SK-N-SH (cell line): Measurements from ENCODE around the gene GRM1. TPM values are rescaled to one million over a fixed set of nuclear protein-coding genes. Genes with fewer than 3 reads are reported as not detected.

Source experiments
- CTCF ChIA-PET: fragments of 300-600, 350-600 bp; formaldehyde crosslinking; extraction: SDS; loops from one replicate; lab custom pipeline; 2021; lab: Yijun Ruan, JAX
- POLR2A ChIA-PET: fragments of 350-600 bp; sonication (Branson Sonifier 250); formaldehyde crosslinking; extraction: SDS; loops from one replicate; lab custom pipeline; 2020; ENCODE audit warnings: antibody characterized with exemption, inconsistent platforms; lab: Yijun Ruan, JAX
- DNase-seq: peaks from one replicate; pipeline ENCODE4 v3.0.0; 2012
- H2AFZ ChIP-seq: fragments of 200-600 bp; sonication (generic); 2 replicates; pipeline ENCODE4 v1.8.1; 2016; ENCODE audit warnings: antibody characterized with exemption, mild to moderate bottlenecking, low read depth
- H3F3A ChIP-seq: fragments of 200-600 bp; sonication (generic); replicated peaks from 2 replicates; pipeline ENCODE3; 2016; ENCODE audit warnings: antibody characterized with exemption, mild to moderate bottlenecking; ENCODE audit not compliant: insufficient read depth
- H3K27ac ChIP-seq, 2 experiments: fragments of 200-500 bp in 1 of 2; fragments of 200-600 bp in 1 of 2; sonication (Bioruptor generic) in 1 of 2; sonication (generic), shearing (Covaris generic) in 1 of 2; 2 replicates each; pipeline versions ENCODE4 v1.5.1 to v1.6.1; 2014 to 2016; ENCODE audit warnings: low read depth in 2 of 2, inconsistent platforms in 1 of 2, low read length in 1 of 2, mild to moderate bottlenecking in 1 of 2, mixed read lengths in 1 of 2
- H3K27me3 ChIP-seq: fragments of 200-600 bp; sonication (generic), shearing (Covaris generic); 2 replicates; pipeline ENCODE4 v1.6.1; 2016; ENCODE audit warnings: mixed run types; ENCODE audit not compliant: insufficient read depth
- H3K36me3 ChIP-seq, 2 experiments: fragments of 200-500 bp in 1 of 2; fragments of 200-600 bp in 1 of 2; sonication (Bioruptor generic) in 1 of 2; sonication (generic) in 1 of 2; replicated peaks in 1 of 2; 2 replicates each; pipeline versions ENCODE3 to v1.5.1; 2014 to 2016; ENCODE audit warnings: low read length in 1 of 2, mild to moderate bottlenecking in 1 of 2; ENCODE audit not compliant: insufficient read depth in 2 of 2, control insufficient read depth in 1 of 2
- H3K4me1 ChIP-seq, 2 experiments: fragments of 200-500 bp in 1 of 2; fragments of 200-600 bp in 1 of 2; sonication (Bioruptor generic) in 1 of 2; sonication (generic), shearing (Covaris generic) in 1 of 2; 2 replicates each; pipeline versions ENCODE4 v1.5.1 to v1.6.1; 2014 to 2016; ENCODE audit warnings: low read depth in 1 of 2, low read length in 1 of 2, mixed run types in 1 of 2; ENCODE audit not compliant: insufficient read depth in 2 of 2, control insufficient read depth in 1 of 2
- H3K4me2 ChIP-seq: fragments of 200-600 bp; sonication (generic), shearing (Covaris generic); 2 replicates; pipeline ENCODE4 v1.6.1; 2017; ENCODE audit warnings: mixed run types
- H3K4me3 ChIP-seq, 2 experiments: fragments of 200-500 bp in 1 of 2; fragments of 200-600 bp in 1 of 2; sonication (Bioruptor generic) in 1 of 2; sonication (generic), shearing (Covaris generic) in 1 of 2; 2 replicates each; pipeline versions ENCODE4 v1.5.1 to v1.8.1; 2014 to 2016; ENCODE audit warnings: low read depth in 2 of 2, inconsistent platforms in 1 of 2, low read length in 1 of 2, mild to moderate bottlenecking in 1 of 2, mixed read lengths in 1 of 2, moderate library complexity in 1 of 2
- H3K79me2 ChIP-seq: fragments of 200-600 bp; sonication (generic); 2 replicates; pipeline ENCODE4 v1.8.1; 2017; ENCODE audit warnings: mild to moderate bottlenecking; ENCODE audit not compliant: insufficient read depth
- H3K9ac ChIP-seq: fragments of 200-600 bp; sonication (generic); 2 replicates; pipeline ENCODE4 v1.6.1; 2017; ENCODE audit warnings: mixed run types
- H3K9me2 ChIP-seq: fragments of 200-600 bp; sonication (generic); 2 replicates; pipeline ENCODE4 v1.6.1; 2017; ENCODE audit warnings: mixed run types
- H3K9me3 ChIP-seq: fragments of 200-600 bp; sonication (generic); 2 replicates; pipeline ENCODE4 v1.6.1; 2017; ENCODE audit warnings: mixed run types, mild to moderate bottlenecking, moderate library complexity
- H4K20me1 ChIP-seq: fragments of 200-600 bp; sonication (generic); 2 replicates; pipeline ENCODE4 v1.6.1; 2017; ENCODE audit warnings: mild to moderate bottlenecking, mixed run types; ENCODE audit not compliant: insufficient read depth
- CHD2 ChIP-seq: fragments of 150-350 bp; IDR thresholded peaks from 2 replicates; pipeline ENCODE4 v1.6.1; 2018; ENCODE audit warnings: low read length; ENCODE audit not compliant: partially characterized antibody
- FOSL2 ChIP-seq: IDR thresholded peaks from 2 replicates; pipeline ENCODE4 v1.4.0; 2012; ENCODE audit warnings: low read depth, mild to moderate bottlenecking, moderate library complexity, borderline replicate concordance
- FOXM1 ChIP-seq: IDR thresholded peaks from 2 replicates; pipeline ENCODE4 v1.4.0; 2012; ENCODE audit warnings: low read depth, mild to moderate bottlenecking
- GABPA ChIP-seq: IDR thresholded peaks from 2 replicates; pipeline ENCODE4 v1.4.0; 2012; ENCODE audit warnings: low read depth, mild to moderate bottlenecking
- GATA2 ChIP-seq: sonication (generic); formaldehyde crosslinking; IDR thresholded peaks from 2 replicates; pipeline ENCODE4 v1.5.0; 2020; ENCODE audit warnings: mild to moderate bottlenecking, missing genetic modification reagents
- MXI1 ChIP-seq: IDR thresholded peaks from 2 replicates; pipeline ENCODE4 v1.6.1; 2012; ENCODE audit warnings: mild to moderate bottlenecking, low read depth, low read length, improper control_type of control experiment
- RAD21 ChIP-seq: IDR thresholded peaks from 2 replicates; pipeline ENCODE4 v1.6.1; 2012; ENCODE audit warnings: mild to moderate bottlenecking, low read length
- RCOR1 ChIP-seq: fragments of 150-350 bp; IDR thresholded peaks from 2 replicates; pipeline ENCODE4 v1.6.1; 2017; ENCODE audit warnings: antibody characterized with exemption, low read length
- SIN3A ChIP-seq: IDR thresholded peaks from 2 replicates; pipeline ENCODE4 v1.6.1; 2012; ENCODE audit warnings: low read depth, mild to moderate bottlenecking, low read length, moderate library complexity, borderline replicate concordance
- TCF12 ChIP-seq: IDR thresholded peaks from 2 replicates; pipeline ENCODE4 v1.4.0; 2012
- WGBS: methylation state at CpG from one replicate; pipeline ENCODE4 v1.1.6; 2017; ENCODE audit warnings: low lambda C conversion rate; 5-methylcytosine and 5-hydroxymethylcytosine counted together
- polyA plus RNA-seq, 3 experiments: library from polyadenylated mRNA; depleted of rRNA; stranded (reverse); fragments of >200 nt; gene quantifications; 2 replicates each; pipeline ENCODE4 v1.2.3, GENCODE V29; 2012
- TF ChIP-seq, protein P1 (sequence below): IDR thresholded peaks from 2 replicates; pipeline ENCODE4 v1.6.1; 2012; ENCODE audit warnings: mild to moderate bottlenecking, low read depth, low read length, moderate library complexity
- TF ChIP-seq, protein P2 (sequence below): fragments of 200-600 bp; sonication (generic); IDR thresholded peaks from 2 replicates; pipeline ENCODE4 v1.6.1; 2017; ENCODE audit warnings: antibody characterized with exemption, mild to moderate bottlenecking, moderate library complexity

GRM1 gene
- polyA plus RNA-seq, 1 of the 3 experiments (the other 2 are of a cell fraction) = 0.05 TPM

DNA sequence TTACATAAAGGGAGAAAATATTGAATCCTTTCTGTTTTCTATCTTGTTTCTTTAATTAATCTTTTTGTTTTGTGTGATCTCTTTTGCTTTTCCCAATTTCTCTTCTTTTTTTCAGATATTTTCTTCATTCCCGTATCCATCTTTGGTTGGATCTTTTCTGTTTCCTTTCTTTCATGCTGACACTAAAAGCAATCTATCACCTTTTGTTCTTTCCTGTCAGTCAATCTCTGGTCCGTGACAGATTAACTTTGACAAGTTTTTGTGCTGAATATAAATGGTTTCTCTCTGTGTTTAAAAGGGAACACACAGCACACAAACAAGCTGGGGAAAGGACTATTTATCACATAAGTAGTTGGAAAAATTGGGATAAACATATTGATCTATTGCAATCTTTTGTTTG is 162.8 kb downstream of the GRM1 start:
- no peak overlapping the region for H3K9ac ChIP-seq
- no peaks in the 10 kb centered on the region for H3F3A ChIP-seq
- no peak for DNase-seq
- no peaks in the 10 kb centered on the region for H3K4me1 ChIP-seq
- no peaks in the 10 kb centered on the region for H3K9me2 ChIP-seq
- H4K20me1 ChIP-seq = no peaks in the 10 kb centered on the region
- H3K36me3 ChIP-seq = no peaks in the 10 kb centered on the region
- no peaks in the 10 kb centered on the region for H3K9me3 ChIP-seq
- ChIA-PET CTCF (no interaction called here), POLR2A (no interaction called here)
- H3K79me2 ChIP-seq = no peaks in the 10 kb centered on the region
- no peak overlapping the region for H3K4me2 ChIP-seq
- no peak overlapping the region for H3K4me3 ChIP-seq
- H3K27me3 ChIP-seq = no peaks in the 10 kb centered on the region
- H2AFZ ChIP-seq = no peak overlapping the region
- H3K27ac ChIP-seq = no peak overlapping the region
- 2% methylated on average over 2 of the region's 2 CpGs for WGBS
- TF ChIP-seq RAD21 = no peak
- no peak for TF ChIP-seq FOXM1
- TF ChIP-seq SIN3A = no peak
- no peak for TF ChIP-seq CHD2
- TF ChIP-seq RCOR1 = no peak
- no peak for TF ChIP-seq FOSL2
- TF ChIP-seq GATA2 = no peak

DNA sequence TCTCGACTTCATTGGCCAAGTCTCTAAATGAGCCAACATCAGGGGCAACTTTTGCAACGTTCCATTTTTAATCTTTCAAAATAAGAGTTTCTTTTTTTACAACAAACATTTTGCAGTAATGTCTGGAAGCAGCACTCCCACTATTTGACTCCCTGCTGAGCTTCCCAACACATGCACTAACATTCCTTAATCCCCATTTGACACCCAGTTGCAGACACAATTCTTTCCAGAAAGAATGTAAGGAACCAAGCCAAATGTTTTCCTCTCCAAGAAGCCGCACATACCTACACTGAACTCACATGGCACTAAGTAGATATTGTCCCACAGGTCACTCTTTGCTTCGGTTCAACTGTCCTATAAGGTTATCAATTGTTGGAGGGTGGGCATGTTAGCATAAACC is 165.6 kb downstream of the GRM1 start:
- POLR2A ChIA-PET = no interaction called here
- H4K20me1 ChIP-seq = no peaks in the 10 kb centered on the region
- H3K4me3 ChIP-seq = no peak overlapping the region

More for the DNA sequence above, 165.6 kb downstream of the GRM1 start:
- 4% methylated on average over 4 of the region's 4 CpGs for WGBS
- no peaks in the 10 kb centered on the region for H3K36me3 ChIP-seq
- H3F3A ChIP-seq = no peaks in the 10 kb centered on the region
- H3K9ac ChIP-seq = no peak overlapping the region
- no peak overlapping the region for H3K4me2 ChIP-seq
- H3K27ac ChIP-seq = no peak overlapping the region
- no peaks in the 10 kb centered on the region for H3K27me3 ChIP-seq
- no peaks in the 10 kb centered on the region for H3K9me2 ChIP-seq
- CTCF ChIA-PET = no interaction called here
- no peak overlapping the region for H2AFZ ChIP-seq
- TF ChIP-seq, protein P1, sequence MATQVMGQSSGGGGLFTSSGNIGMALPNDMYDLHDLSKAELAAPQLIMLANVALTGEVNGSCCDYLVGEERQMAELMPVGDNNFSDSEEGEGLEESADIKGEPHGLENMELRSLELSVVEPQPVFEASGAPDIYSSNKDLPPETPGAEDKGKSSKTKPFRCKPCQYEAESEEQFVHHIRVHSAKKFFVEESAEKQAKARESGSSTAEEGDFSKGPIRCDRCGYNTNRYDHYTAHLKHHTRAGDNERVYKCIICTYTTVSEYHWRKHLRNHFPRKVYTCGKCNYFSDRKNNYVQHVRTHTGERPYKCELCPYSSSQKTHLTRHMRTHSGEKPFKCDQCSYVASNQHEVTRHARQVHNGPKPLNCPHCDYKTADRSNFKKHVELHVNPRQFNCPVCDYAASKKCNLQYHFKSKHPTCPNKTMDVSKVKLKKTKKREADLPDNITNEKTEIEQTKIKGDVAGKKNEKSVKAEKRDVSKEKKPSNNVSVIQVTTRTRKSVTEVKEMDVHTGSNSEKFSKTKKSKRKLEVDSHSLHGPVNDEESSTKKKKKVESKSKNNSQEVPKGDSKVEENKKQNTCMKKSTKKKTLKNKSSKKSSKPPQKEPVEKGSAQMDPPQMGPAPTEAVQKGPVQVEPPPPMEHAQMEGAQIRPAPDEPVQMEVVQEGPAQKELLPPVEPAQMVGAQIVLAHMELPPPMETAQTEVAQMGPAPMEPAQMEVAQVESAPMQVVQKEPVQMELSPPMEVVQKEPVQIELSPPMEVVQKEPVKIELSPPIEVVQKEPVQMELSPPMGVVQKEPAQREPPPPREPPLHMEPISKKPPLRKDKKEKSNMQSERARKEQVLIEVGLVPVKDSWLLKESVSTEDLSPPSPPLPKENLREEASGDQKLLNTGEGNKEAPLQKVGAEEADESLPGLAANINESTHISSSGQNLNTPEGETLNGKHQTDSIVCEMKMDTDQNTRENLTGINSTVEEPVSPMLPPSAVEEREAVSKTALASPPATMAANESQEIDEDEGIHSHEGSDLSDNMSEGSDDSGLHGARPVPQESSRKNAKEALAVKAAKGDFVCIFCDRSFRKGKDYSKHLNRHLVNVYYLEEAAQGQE = no peak
- TF ChIP-seq MXI1 = no peak
- TF ChIP-seq GABPA = no peak
- no peak for TF ChIP-seq GATA2
- TF ChIP-seq, protein P2, sequence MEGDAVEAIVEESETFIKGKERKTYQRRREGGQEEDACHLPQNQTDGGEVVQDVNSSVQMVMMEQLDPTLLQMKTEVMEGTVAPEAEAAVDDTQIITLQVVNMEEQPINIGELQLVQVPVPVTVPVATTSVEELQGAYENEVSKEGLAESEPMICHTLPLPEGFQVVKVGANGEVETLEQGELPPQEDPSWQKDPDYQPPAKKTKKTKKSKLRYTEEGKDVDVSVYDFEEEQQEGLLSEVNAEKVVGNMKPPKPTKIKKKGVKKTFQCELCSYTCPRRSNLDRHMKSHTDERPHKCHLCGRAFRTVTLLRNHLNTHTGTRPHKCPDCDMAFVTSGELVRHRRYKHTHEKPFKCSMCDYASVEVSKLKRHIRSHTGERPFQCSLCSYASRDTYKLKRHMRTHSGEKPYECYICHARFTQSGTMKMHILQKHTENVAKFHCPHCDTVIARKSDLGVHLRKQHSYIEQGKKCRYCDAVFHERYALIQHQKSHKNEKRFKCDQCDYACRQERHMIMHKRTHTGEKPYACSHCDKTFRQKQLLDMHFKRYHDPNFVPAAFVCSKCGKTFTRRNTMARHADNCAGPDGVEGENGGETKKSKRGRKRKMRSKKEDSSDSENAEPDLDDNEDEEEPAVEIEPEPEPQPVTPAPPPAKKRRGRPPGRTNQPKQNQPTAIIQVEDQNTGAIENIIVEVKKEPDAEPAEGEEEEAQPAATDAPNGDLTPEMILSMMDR = no peak
- no peak for TF ChIP-seq SIN3A
- TF ChIP-seq TCF12 = no peak
- no peaks in the 10 kb centered on the region for H3K79me2 ChIP-seq
- DNase-seq = no peak
- no peaks in the 10 kb centered on the region for H3K4me1 ChIP-seq
- H3K9me3 ChIP-seq = no peaks in the 10 kb centered on the region
